Heart left ventricle (tissue), 16 donors: Measurements from ENCODE around the gene ANGPTL8. TPM values are rescaled to one million over a fixed set of nuclear protein-coding genes. Genes with fewer than 3 reads are reported as not detected.

Experiments
- ATAC-seq, 4 donors: fragments of 200-7000 bp; cut with Tn5 transposase; one replicate each; pipeline ENCODE4 v1.9.1; 2020 to 2022; ENCODE audit warnings: moderate library complexity in 4 of 4, mild to moderate bottlenecking in 3 of 4, moderate number of reproducible peaks in 1 of 4
- DNase-seq, 5 donors: peaks; one replicate each; pipeline ENCODE4 v3.0.0-alpha.2; 2020
- H3K27ac ChIP-seq, 12 donors: fragments of 200-600 bp; sonication (generic) in 4 of 12; one replicate each; pipeline versions ENCODE4 v1.5.0 to v1.8.0; 2016 to 2022; ENCODE audit warnings: mild to moderate bottlenecking in 2 of 12
- H3K27me3 ChIP-seq, 9 donors: fragments of 200-600 bp; sonication (generic) in 2 of 9; one replicate each; pipeline versions ENCODE4 v1.5.1 to v1.8.0; 2016 to 2022; ENCODE audit warnings: mild to moderate bottlenecking in 3 of 9
- H3K36me3 ChIP-seq, 9 donors: fragments of 200-600 bp; sonication (generic) in 2 of 9; one replicate each; pipeline versions ENCODE4 v1.5.0 to v1.8.0; 2018 to 2022; ENCODE audit warnings: mild to moderate bottlenecking in 2 of 9
- H3K4me1 ChIP-seq, 12 donors: fragments of 200-600 bp; sonication (generic) in 4 of 12; one replicate each; pipeline versions ENCODE4 v1.5.0 to v1.8.0; 2016 to 2022; ENCODE audit warnings: mild to moderate bottlenecking in 3 of 12
- H3K4me3 ChIP-seq, 12 donors: fragments of 200-600 bp; sonication (generic) in 4 of 12; one replicate each; pipeline versions ENCODE4 v1.5.0 to v1.8.0; 2017 to 2022; ENCODE audit warnings: mild to moderate bottlenecking in 9 of 12, moderate library complexity in 4 of 12
- H3K9me3 ChIP-seq, 12 donors: fragments of 200-600 bp; sonication (generic) in 4 of 12; one replicate each; pipeline versions ENCODE4 v1.5.0 to v1.8.0; 2016 to 2022; ENCODE audit warnings: mild to moderate bottlenecking in 1 of 12
- CTCF ChIP-seq, 12 donors: fragments of 200-600 bp; sonication (generic) in 4 of 12; IDR thresholded peaks; one replicate each; pipeline versions ENCODE4 v1.5.0 to v1.8.0; 2018 to 2022; ENCODE audit warnings: antibody characterized with exemption in 12 of 12, mild to moderate bottlenecking in 5 of 12
- POLR2A ChIP-seq, 2 donors: fragments of 450-650 bp; IDR thresholded peaks; one replicate each; pipeline ENCODE4 v1.6.1; 2017; ENCODE audit warnings: antibody characterized with exemption in 2 of 2, mild to moderate bottlenecking in 2 of 2, moderate library complexity in 2 of 2
- WGBS, 4 donors: extraction: QIAGEN DNeasy Blood & Tissue Kit in 2 of 4; methylation state at CpG; one replicate each; pipeline versions ENCODE4 v1.1.5 to v1.1.7; 2013 to 2018; 5-methylcytosine and 5-hydroxymethylcytosine counted together
- intact Hi-C, 10 donors: fragments of 100-400 bp; cut with DNase I; formaldehyde crosslinking; loops; one replicate each; pipeline versions ENCODE4 v1.11.1 to v1.14.2; 2022
- polyA plus RNA-seq, 2 donors: library from polyadenylated mRNA; stranded (reverse); fragments of 200-250 nt; gene quantifications; one replicate each; pipeline ENCODE4 v1.2.3, GENCODE V29; 2013
- total RNA-seq, 9 donors: library from RNA; depleted of rRNA in 2 of 9; stranded (reverse); fragments of >200 nt in 2 of 9; fragmentation: NEBNext Ultra II Directional in 3 of 9; extraction: Animal tissue kit (Norgen Biotek cat#: 25700) in 3 of 9; gene quantifications; one replicate each; pipeline versions ENCODE4 v1.1.0 to v1.2.4, GENCODE V29; 2016 to 2023
- donor health status: ischemic (EF 13 %, LVEDD 7.1; RV severe dilation, severe dysfunction).
- donor health status: healthy with polysubstance abuse.
- donor health status: DM: no; HTN: yes; CAD: no.
- donor health status: DM: no; HTN: no; CAD: no.
- donor health status: ischemic (EF 25% LVEDD 6.9; RV normal size, moderate dysfunction).
- donor health status: ischemic (EF 25% LVEDD 5.7; RV mildly dilated, moderate dysfunction).
- donor health status: healthy.
- donor health status: DM: yes; HTN: yes; CAD: no.
- donor health status: ischemic (EF 35%, LVEDD 5.7; RV mildly dilated, moderate dysfunction).
- donor health status: nonischemic (EF 11% LVEDD 7.7; RV severe dilation, severe dysfunction).
- donor health status: DM: yes; HTN: yes; CAD: no.
- donor health status: PGD.
- donor health status: ischemic (EF 29% LVEDD 5.4; RV normal size, mild dysfunction).
- donor health status: nonischemic (EF 23%, LVEDD 6.1; RV moderate dilation, normal function).

The ANGPTL8 gene
- total and polyA plus RNA-seq, 11 donors, result 0.61 to 10.2 (median 6.3) TPM; not detected in 8

DNA sequence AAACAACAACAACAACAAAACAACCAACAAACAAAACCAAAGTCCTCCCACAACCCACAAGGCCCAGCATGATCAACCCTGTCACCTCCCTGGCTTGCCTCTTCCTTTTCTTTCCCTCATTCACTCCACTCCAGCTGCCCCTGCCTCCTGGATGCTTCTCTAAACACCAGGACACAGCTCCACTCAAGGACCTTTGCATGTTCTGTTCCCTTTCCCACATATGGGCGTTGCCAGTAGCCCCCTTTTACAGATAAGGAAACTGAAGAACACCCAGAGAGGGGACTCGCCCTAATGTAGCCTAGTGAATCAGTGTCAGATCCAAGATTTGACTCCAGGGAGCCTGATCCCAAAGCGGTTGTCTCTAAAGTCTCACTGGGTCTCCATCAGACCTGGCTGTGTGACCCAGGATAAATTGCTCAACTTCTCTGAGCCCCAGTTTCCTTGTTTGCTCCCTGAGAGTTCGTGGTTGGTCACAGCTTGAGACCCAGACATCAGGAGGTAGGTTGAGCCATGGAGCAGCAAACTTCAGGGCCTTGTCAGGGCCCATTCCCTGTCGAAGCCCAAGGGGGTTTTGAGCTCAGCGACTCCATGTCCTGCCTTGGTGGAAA lies 25.9 kb downstream of the ANGPTL8 start:
- WGBS, 4 donors, result 87 to 93% (median 90%) methylated on average over 6 of the region's 6 CpGs
- DNase-seq, result no peak
- Histone ChIP-seq H3K36me3 (no peaks in the 10 kb centered on the region), H3K27ac (peak overlapping the region; percentile 46 to 98 (median 83)), H3K4me1 (peaks cover 4 to 50% (median 32%) of the 10 kb centered on the region in 12 donors), H3K4me3 (no peak overlapping the region), H3K27me3 (peaks cover 0 to 10% (median 0%) of the 10 kb centered on the region in 9 donors), H3K9me3 (no peaks in the 10 kb centered on the region)
- TF ChIP-seq CTCF (IDR thresholded peaks at IDR 0.05), result no peak
- TF ChIP-seq POLR2A (IDR thresholded peaks at IDR 0.05), result no peak
- no peak for ATAC-seq
- intact Hi-C loops, result no loop called here

GRCh38 chr19:11265785-11266236 lies 26.4 kb downstream of the ANGPTL8 start:
- Histone ChIP-seq H3K36me3 (no peaks in the 10 kb centered on the region), H3K27ac (peak overlapping the region in 7 of 12 donors; percentile 66 to 98 (median 94)), H3K27me3 (peaks cover 0 to 10% (median 0%) of the 10 kb centered on the region in 9 donors), H3K4me1 (peaks cover 4 to 50% (median 31%) of the 10 kb centered on the region in 12 donors), H3K9me3 (no peaks in the 10 kb centered on the region), H3K4me3 (no peak overlapping the region)
- intact Hi-C loops, result no loop called here
- TF ChIP-seq POLR2A (IDR thresholded peaks at IDR 0.05) (no peak), CTCF (IDR thresholded peaks at IDR 0.05) (no peak)
- 72 to 82% (median 74%) methylated on average over 10 to 11 of the region's 11 CpGs for WGBS, 4 donors
- DNase-seq, result no peak
- ATAC-seq, result no peak

GRCh38 chr19:11267316-11268085 lies 28.1 kb downstream of the ANGPTL8 start:
- 89 to 94% (median 90%) methylated on average over 10 of the region's 10 CpGs for WGBS, 4 donors
- H3K27ac ChIP-seq, result peak overlapping the region in 10 of 12 donors; percentile 25 to 92 (median 80)
- intact Hi-C loops, result no loop called here
- no peak for DNase-seq
- TF ChIP-seq CTCF (IDR thresholded peaks at IDR 0.05) (no peak), POLR2A (IDR thresholded peaks at IDR 0.05) (no peak)
- no peak overlapping the region for H3K4me3 ChIP-seq
- H3K36me3 ChIP-seq, result no peaks in the 10 kb centered on the region
- H3K4me1 ChIP-seq, result peaks cover 4 to 52% (median 31%) of the 10 kb centered on the region in 12 donors
- no peak for ATAC-seq
- H3K9me3 ChIP-seq, result no peaks in the 10 kb centered on the region
- peaks cover 0 to 10% (median 0%) of the 10 kb centered on the region in 9 donors for H3K27me3 ChIP-seq

GRCh38 chr19:11268783-11269267 lies 29.4 kb downstream of the ANGPTL8 start:
- H3K27ac ChIP-seq, result peak overlapping the region; percentile 66 to 92 (median 80)

More at GRCh38 chr19:11268783-11269267, 29.4 kb downstream of the ANGPTL8 start:
- intact Hi-C loops, result no loop called here
- ATAC-seq, result peak; percentile 86 to 89 (median 88)
- H3K36me3 ChIP-seq, result no peaks in the 10 kb centered on the region
- DNase-seq, result peak; percentile 88 to 92 (median 88)
- H3K4me1 ChIP-seq, result peaks cover 4 to 50% (median 26%) of the 10 kb centered on the region in 12 donors
- peaks cover 0 to 3% (median 0%) of the 10 kb centered on the region in 9 donors for H3K27me3 ChIP-seq
- no peaks in the 10 kb centered on the region for H3K9me3 ChIP-seq
- no peak for TF ChIP-seq POLR2A (IDR thresholded peaks at IDR 0.05)
- no peak for TF ChIP-seq CTCF (IDR thresholded peaks at IDR 0.05)
- 36 to 47% (median 38%) methylated on average over 8 to 10 of the region's 10 CpGs for WGBS, 4 donors
- no peak overlapping the region for H3K4me3 ChIP-seq
